ENCODE measurements around the gene CD207.

The CD207 gene

GRCh38 chr2:70793450-70793849, 42.2 kb downstream of the CD207 start:
- DNase-seq (ENCODE audit: low read depth) = no peak

DNA sequence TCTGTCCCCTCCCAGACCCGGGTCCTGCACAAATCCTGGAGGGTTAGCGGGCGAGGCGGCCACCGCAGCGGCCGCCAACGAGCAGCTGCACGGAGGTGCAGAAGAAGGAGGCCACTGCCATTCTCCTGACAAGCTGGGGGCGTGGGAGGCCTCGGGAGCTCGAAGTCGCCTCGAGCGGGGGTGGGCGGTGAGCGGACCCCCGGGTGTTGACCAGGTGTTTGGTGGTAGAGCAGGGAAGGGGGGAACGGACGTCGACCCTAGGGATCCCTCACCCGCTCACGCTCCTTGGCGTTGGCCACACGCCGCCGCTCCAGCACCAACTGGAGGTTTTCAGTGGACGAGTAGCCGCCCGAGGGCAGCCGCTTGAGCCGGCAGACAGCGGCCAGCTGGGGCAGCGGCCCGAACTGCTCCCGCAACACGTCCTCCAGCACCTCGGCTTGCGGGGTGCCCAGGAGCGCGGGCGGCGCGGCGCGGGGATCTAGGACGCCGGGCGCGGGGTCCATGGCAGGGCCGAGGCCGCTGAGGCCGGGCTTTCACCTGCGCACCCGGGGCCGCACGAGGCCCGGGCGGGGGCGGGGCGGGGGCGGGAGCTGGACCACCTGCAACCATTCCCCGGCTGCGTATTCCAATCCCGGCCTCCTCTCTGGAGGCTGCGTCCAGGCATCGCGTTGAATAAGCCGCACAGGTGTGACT, 45.3 kb downstream of the CD207 start, which contains the start of gene FIGLA:
FIGLA (minus strand) TSS at position 508 of the 693 bp plus-strand sequence; CDS start at position 503, 5 bp downstream.
- peak; percentile 3 for DNase-seq (ENCODE audit: low read depth)

GRCh38 chr2:70789304-70790135, 46.1 kb downstream of the CD207 start:
- DNase-seq (ENCODE audit: low read depth) = peak; percentile 61

- DNase-seq (ENCODE audit: low read depth) = peak; percentile 20
These were observed 50.3 kb downstream of the CD207 start for GRCh38 chr2:70785137-70785911.

GRCh38 chr2:70784320-70784719, 51.3 kb downstream of the CD207 start:
- no peak for DNase-seq (ENCODE audit: low read depth)

Data from iris pigment epithelial cell (primary cell).